HG03175 (cell line): ENCODE measurements around the gene MT1G.
"Not testable (repeated sequence)": the region's sequence is repeated elsewhere in the genome, so short reads cannot be mapped to it uniquely, and the experiment has no call there.

Experiments
- ATAC-seq: cut with Tn5 transposase; IDR thresholded peaks from one replicate; pipeline ENCODE4 v1.9.1; 2021; ENCODE audit warnings: mild to moderate bottlenecking, moderate library complexity; ENCODE audit not compliant: unreplicated experiment

MT1G gene

GRCh38 chr16:56637814-56638750, 29.8 kb downstream of the MT1G start, which contains the start of gene MT1A:
Gene MT1A (plus strand): TSS chr16:56638666. CDS start chr16:56638739, 73 bp downstream.
- ATAC-seq: no peak

GRCh38 chr16:56636616-56637413, 31.1 kb downstream of the MT1G start:
- no peak for ATAC-seq

GRCh38 chr16:56635441-56635967, 32.4 kb downstream of the MT1G start:
- no peak for ATAC-seq

- no peak for ATAC-seq
These were observed 33.0 kb downstream of the MT1G start for GRCh38 chr16:56634715-56635440.

- ATAC-seq: no peak
These were observed 34.3 kb downstream of the MT1G start for GRCh38 chr16:56633535-56633934.

GRCh38 chr16:56632848-56633365, 35.0 kb downstream of the MT1G start:
- no peak for ATAC-seq

- no peak for ATAC-seq
These were observed 35.6 kb downstream of the MT1G start, which contains the start of gene MT1M for GRCh38 chr16:56632156-56632847. Gene MT1M (plus strand): TSS chr16:56632659. CDS start chr16:56632732, 73 bp downstream.

GRCh38 chr16:56631832-56632155, 36.1 kb downstream of the MT1G start:
- ATAC-seq: no peak

GRCh38 chr16:56631197-56631596, 36.7 kb downstream of the MT1G start:
- no peak for ATAC-seq

GRCh38 chr16:56630134-56630533, 37.7 kb downstream of the MT1G start:
- ATAC-seq: peak; percentile 68

GRCh38 chr16:56629531-56629930, 38.3 kb downstream of the MT1G start:
- ATAC-seq: no peak

- ATAC-seq: no peak
These were observed 39.1 kb downstream of the MT1G start for GRCh38 chr16:56628486-56629350.

- no peak for ATAC-seq
These were observed 41.2 kb downstream of the MT1G start for GRCh38 chr16:56626685-56627084.

- peak; percentile 9 for ATAC-seq
These were observed 41.8 kb downstream of the MT1G start for GRCh38 chr16:56625943-56626654.

- ATAC-seq: peak; percentile 77
These were observed 42.5 kb downstream of the MT1G start, which contains the start of gene MT1E for GRCh38 chr16:56625140-56625942. Gene MT1E (plus strand): TSS chr16:56625781. CDS start chr16:56625852, 71 bp downstream.

GRCh38 chr16:56623637-56624036, 44.2 kb downstream of the MT1G start:
- no peak for ATAC-seq

GRCh38 chr16:56623184-56623583, 44.7 kb downstream of the MT1G start:
- not testable (repeated sequence) for ATAC-seq
